Trophoblast cell (in vitro differentiated cells and primary cell): ENCODE measurements around the gene ACTR3C.

Experiments used
- DNase-seq, 2 donors: peaks; one replicate each; pipeline ENCODE4 v3.0.0-alpha.2; 2016
- H2AFZ ChIP-seq: 2 replicates; pipeline ENCODE4 v1.6.1; 2013; ENCODE audit warnings: low read length, moderate library complexity, mild to moderate bottlenecking; ENCODE audit not compliant: insufficient read depth, poor library complexity
- H2AK5ac ChIP-seq: 2 replicates; pipeline ENCODE4 v1.6.1; 2013; ENCODE audit warnings: mild to moderate bottlenecking, low read length
- H2BK120ac ChIP-seq: 2 replicates; pipeline ENCODE4 v1.6.1; 2013; ENCODE audit warnings: low read length, mild to moderate bottlenecking, moderate library complexity; ENCODE audit not compliant: insufficient read depth, poor library complexity
- H2BK12ac ChIP-seq: 2 replicates; pipeline ENCODE4 v1.6.1; 2013; ENCODE audit warnings: mild to moderate bottlenecking, low read length, moderate library complexity
- H2BK5ac ChIP-seq: 2 replicates; pipeline ENCODE4 v1.6.1; 2013; ENCODE audit warnings: low read length, low read depth, moderate library complexity, mild to moderate bottlenecking; ENCODE audit not compliant: poor library complexity
- H3K14ac ChIP-seq: 2 replicates; pipeline ENCODE4 v1.6.1; 2013; ENCODE audit warnings: mild to moderate bottlenecking, low read length
- H3K18ac ChIP-seq: 2 replicates; pipeline ENCODE4 v1.6.1; 2013; ENCODE audit warnings: mild to moderate bottlenecking, low read length
- H3K23ac ChIP-seq: 2 replicates; pipeline ENCODE4 v1.6.1; 2013; ENCODE audit warnings: low read length
- H3K27ac ChIP-seq: 2 replicates; pipeline ENCODE4 v1.5.1; 2013; ENCODE audit warnings: low read depth, mild to moderate bottlenecking, inconsistent platforms, low read length, moderate library complexity
- H3K27me3 ChIP-seq: 2 replicates; pipeline ENCODE4 v1.6.1; 2013; ENCODE audit warnings: inconsistent platforms, mild to moderate bottlenecking, low read length, moderate library complexity; ENCODE audit not compliant: insufficient read depth
- H3K36me3 ChIP-seq, 2 experiments: 1 replicate in 1 of 2; 2 replicates in 1 of 2; pipeline ENCODE4 v1.6.1; 2013; ENCODE audit warnings: low read length in 2 of 2, mild to moderate bottlenecking in 2 of 2, moderate library complexity in 1 of 2; ENCODE audit not compliant: insufficient read depth in 2 of 2, control insufficient read depth in 1 of 2
- H3K4ac ChIP-seq: 2 replicates; pipeline ENCODE4 v1.6.1; 2013; ENCODE audit warnings: low read depth, mild to moderate bottlenecking, low read length, moderate library complexity
- H3K4me1 ChIP-seq, 2 experiments: 1 replicate in 1 of 2; 2 replicates in 1 of 2; pipeline ENCODE4 v1.6.1; 2013; ENCODE audit warnings: low read length in 2 of 2, mild to moderate bottlenecking in 2 of 2, moderate library complexity in 1 of 2; ENCODE audit not compliant: insufficient read depth in 2 of 2, control insufficient read depth in 1 of 2
- H3K4me2 ChIP-seq: 2 replicates; pipeline ENCODE4 v1.6.1; 2013; ENCODE audit warnings: inconsistent platforms, mild to moderate bottlenecking, low read length, moderate library complexity
- H3K4me3 ChIP-seq: 2 replicates; pipeline ENCODE4 v1.5.1; 2013; ENCODE audit warnings: mild to moderate bottlenecking, low read depth, low read length, inconsistent platforms
- H3K79me1 ChIP-seq: one replicate; pipeline ENCODE4 v1.6.1; 2013; ENCODE audit warnings: low read length
- H3K79me2 ChIP-seq: 2 replicates; pipeline ENCODE4 v1.6.1; 2013; ENCODE audit warnings: low read length, mild to moderate bottlenecking; ENCODE audit not compliant: control insufficient read depth, insufficient read depth, poor library complexity
- H3K9ac ChIP-seq: 2 replicates; pipeline ENCODE4 v1.6.1; 2013; ENCODE audit warnings: mild to moderate bottlenecking, low read length
- H3K9me3 ChIP-seq: 2 replicates; pipeline ENCODE4 v1.6.1; 2013; ENCODE audit warnings: low read depth, mild to moderate bottlenecking, control low read depth, inconsistent platforms, low read length; ENCODE audit not compliant: insufficient read depth
- H4K12ac ChIP-seq: 2 replicates; pipeline ENCODE4 v1.6.1; 2013; ENCODE audit warnings: low read depth, mild to moderate bottlenecking, low read length, moderate library complexity
- H4K8ac ChIP-seq: 2 replicates; pipeline ENCODE4 v1.6.1; 2013; ENCODE audit warnings: low read depth, mild to moderate bottlenecking, low read length, moderate library complexity
- H4K91ac ChIP-seq: one replicate; pipeline ENCODE4 v1.6.1; 2013; ENCODE audit warnings: low read depth, mild to moderate bottlenecking, low read length, moderate library complexity
- WGBS: extraction: QIAGEN DNeasy Blood & Tissue Kit; methylation state at CpG from one replicate; pipeline ENCODE4 v1.1.7; 2013; ENCODE audit warnings: missing lambda C conversion rate; ENCODE audit not compliant: insufficient read length, insufficient coverage; ENCODE audit errors: extremely low coverage; 5-methylcytosine and 5-hydroxymethylcytosine counted together

The ACTR3C gene

DNA sequence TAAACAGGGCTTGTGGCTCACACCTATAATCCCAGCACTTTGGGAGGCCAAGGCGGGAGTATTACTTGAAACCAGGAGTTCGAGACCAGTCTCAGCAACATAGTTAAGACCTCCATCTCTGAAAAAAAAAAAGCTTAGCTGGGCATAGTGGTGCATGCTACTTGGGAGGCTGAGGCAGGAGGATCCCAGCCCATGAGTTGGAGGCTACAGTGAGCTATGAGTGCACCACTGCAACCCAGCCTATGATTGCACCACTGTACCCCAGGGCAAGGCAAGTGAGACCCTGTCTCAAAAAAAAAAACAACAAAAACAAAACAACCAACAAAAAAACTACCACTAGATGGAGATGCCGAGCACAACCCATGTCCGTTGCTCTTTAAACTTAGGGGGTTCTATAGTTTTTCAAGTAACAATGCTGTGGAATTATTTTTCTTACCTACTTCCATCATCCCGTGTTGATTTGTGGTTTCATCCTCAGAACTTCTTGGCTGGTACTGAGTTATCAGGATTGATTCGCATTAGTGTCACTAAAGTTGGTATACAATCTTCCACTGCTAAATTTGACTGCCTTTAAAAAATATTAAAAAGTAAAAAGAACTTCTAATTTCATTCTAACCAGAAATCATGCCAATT lies 33.0 kb upstream of the ACTR3C start:
- Histone ChIP-seq H3K4ac (no peak overlapping the region), H3K18ac (no peak overlapping the region), H3K27me3 (no peaks in the 10 kb centered on the region), H2BK120ac (peak overlapping the region; percentile 58), H3K36me3 (no peaks in the 10 kb centered on the region), H3K9me3 (peaks cover 8% of the 10 kb centered on the region), H3K14ac (no peak overlapping the region), H3K4me2 (no peak overlapping the region), H4K12ac (no peak overlapping the region), H2BK5ac (no peak overlapping the region), H3K27ac (no peak overlapping the region), H2AFZ (no peak overlapping the region), H3K23ac (no peak overlapping the region), H4K8ac (peak overlapping the region; percentile 58), H3K79me1 (peaks cover 9% of the 10 kb centered on the region), H3K79me2 (no peaks in the 10 kb centered on the region), H2AK5ac (peak overlapping the region; percentile 79), H4K91ac (peak overlapping the region; percentile 51), H3K4me1 (peaks cover 5 to 7% of the 10 kb centered on the region in 2 experiments), H2BK12ac (peak overlapping the region; percentile 87), H3K9ac (no peak overlapping the region), H3K4me3 (no peak overlapping the region)
- WGBS = no CpG with 5 or more reads among the region's 6 CpGs
- peak in 1 of 2 donors; percentile 60 for DNase-seq

DNA sequence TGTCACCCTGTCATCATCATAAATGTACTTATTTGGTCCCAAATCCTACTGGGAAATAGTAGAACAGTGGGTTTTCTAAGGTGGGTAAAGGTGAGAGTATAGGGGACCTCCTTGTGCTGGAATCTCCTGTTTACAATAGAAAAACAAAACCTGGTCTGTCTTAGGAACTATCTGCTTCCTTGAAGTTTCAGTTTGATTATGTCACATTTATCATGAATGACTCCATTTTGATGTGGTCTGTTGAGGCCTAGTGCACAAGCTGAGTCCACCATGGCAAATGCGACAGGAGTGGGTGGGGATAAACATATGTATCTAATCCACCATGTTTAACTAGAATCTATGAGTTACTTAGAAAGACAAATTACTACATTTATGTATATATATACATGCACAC lies 32.3 kb upstream of the ACTR3C start:
- Histone ChIP-seq H3K4me1 (peaks cover 4 to 6% of the 10 kb centered on the region in 2 experiments), H4K12ac (no peak overlapping the region), H2AK5ac (no peak overlapping the region), H3K36me3 (no peaks in the 10 kb centered on the region), H3K79me1 (peaks cover 7% of the 10 kb centered on the region), H2AFZ (no peak overlapping the region), H3K27me3 (no peaks in the 10 kb centered on the region), H2BK120ac (no peak overlapping the region), H4K8ac (no peak overlapping the region), H2BK12ac (no peak overlapping the region), H3K14ac (no peak overlapping the region), H4K91ac (no peak overlapping the region), H3K23ac (no peak overlapping the region), H3K27ac (no peak overlapping the region), H3K4me2 (no peak overlapping the region), H3K4ac (no peak overlapping the region), H3K18ac (no peak overlapping the region), H3K4me3 (no peak overlapping the region), H3K9me3 (peaks cover 8% of the 10 kb centered on the region), H3K9ac (no peak overlapping the region), H3K79me2 (no peaks in the 10 kb centered on the region), H2BK5ac (no peak overlapping the region)
- WGBS = no CpG with 5 or more reads among the region's 1 CpG
- DNase-seq = no peak

DNA sequence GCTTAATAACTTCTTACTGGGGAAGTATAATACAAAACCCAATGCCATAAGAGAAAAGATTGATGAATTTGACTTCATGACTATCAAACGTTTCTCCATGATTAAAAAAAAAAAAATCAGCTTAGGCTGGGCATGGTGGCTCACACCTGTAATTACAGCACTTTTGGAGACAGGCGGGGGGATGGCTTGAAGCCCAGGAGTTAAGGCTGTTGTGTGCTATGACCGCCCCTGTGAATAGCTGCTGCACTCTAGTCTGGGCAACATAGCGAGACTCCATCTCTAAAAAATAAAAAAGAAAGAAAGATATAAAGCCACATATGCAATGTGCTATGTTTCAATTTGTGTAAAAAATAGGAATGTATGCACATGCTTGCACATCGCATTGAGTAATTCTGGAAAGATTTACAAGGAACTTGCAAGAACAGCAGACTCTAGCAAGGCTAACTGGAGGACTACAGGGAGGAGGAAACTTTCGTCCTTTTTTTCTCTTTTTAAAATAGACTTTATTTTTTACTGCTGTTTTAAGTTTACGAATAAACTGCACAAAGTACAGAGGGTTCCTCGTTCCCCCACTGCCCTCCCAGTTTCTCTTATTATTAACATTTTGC lies 28.3 kb upstream of the ACTR3C start:
- no peak overlapping the region for H3K4me3 ChIP-seq
- no peak overlapping the region for H4K12ac ChIP-seq
- no peak overlapping the region for H3K23ac ChIP-seq
- H3K9ac ChIP-seq = no peak overlapping the region
- no peak overlapping the region for H3K4ac ChIP-seq
- H2BK12ac ChIP-seq = no peak overlapping the region
- peaks cover 0 to 3% of the 10 kb centered on the region in 2 experiments for H3K4me1 ChIP-seq
- peak in 1 of 2 donors; percentile 69 for DNase-seq
- H2AFZ ChIP-seq = no peak overlapping the region
- H3K18ac ChIP-seq = no peak overlapping the region
- no peaks in the 10 kb centered on the region for H3K27me3 ChIP-seq
- no peak overlapping the region for H2BK5ac ChIP-seq
- no peak overlapping the region for H3K27ac ChIP-seq
- no peak overlapping the region for H2AK5ac ChIP-seq
- WGBS = no CpG with 5 or more reads among the region's 8 CpGs
- no peaks in the 10 kb centered on the region for H3K79me2 ChIP-seq
- no peak overlapping the region for H4K8ac ChIP-seq
- no peak overlapping the region for H4K91ac ChIP-seq
- H3K9me3 ChIP-seq = peaks cover 1% of the 10 kb centered on the region
- no peak overlapping the region for H3K14ac ChIP-seq
- no peak overlapping the region for H2BK120ac ChIP-seq
- H3K36me3 ChIP-seq = no peaks in the 10 kb centered on the region
- H3K79me1 ChIP-seq = no peaks in the 10 kb centered on the region
- no peak overlapping the region for H3K4me2 ChIP-seq

- Histone ChIP-seq H4K8ac (no peak overlapping the region), H2BK120ac (no peak overlapping the region), H3K27ac (no peak overlapping the region), H3K23ac (no peak overlapping the region), H2BK5ac (no peak overlapping the region), H4K91ac (no peak overlapping the region), H4K12ac (no peak overlapping the region), H3K27me3 (no peaks in the 10 kb centered on the region), H3K4me3 (no peak overlapping the region), H3K36me3 (no peaks in the 10 kb centered on the region), H3K79me1 (no peaks in the 10 kb centered on the region), H2AK5ac (no peak overlapping the region), H3K4ac (no peak overlapping the region), H3K4me2 (no peak overlapping the region), H3K4me1 (no peaks in the 10 kb centered on the region), H3K14ac (no peak overlapping the region), H2AFZ (no peak overlapping the region), H2BK12ac (no peak overlapping the region), H3K18ac (no peak overlapping the region), H3K79me2 (no peaks in the 10 kb centered on the region), H3K9me3 (peaks cover 8% of the 10 kb centered on the region), H3K9ac (no peak overlapping the region)
- WGBS = no CpG with 5 or more reads among the region's 5 CpGs
- no peak for DNase-seq
Observed at GRCh38 chr7:150346922-150347321, 23.6 kb upstream of the ACTR3C start.
